Stimulated activated CD8-positive, alpha-beta memory T cell treated with anti-CD3 and anti-CD28 coated beads, Interleukin-7, amount 100 ng/mL, for 1 hour (primary cell): ENCODE results near the gene LIN52.

Experiments used
- DNase-seq, 2 donors: peaks; one replicate each; pipeline ENCODE4 v3.0.0-alpha.2; 2020; ENCODE audit warnings: low read depth in 2 of 2

Gene LIN52

GRCh38 chr14:74237441-74237840 lies 152.7 kb downstream of the LIN52 start:
- DNase-seq = no peak

- no peak for DNase-seq
These were observed 154.5 kb downstream of the LIN52 start, which contains the start of gene VSX2 for GRCh38 chr14:74238974-74239847. VSX2 (plus strand) TSS chr14:74239449; CDS start chr14:74239562, 113 bp downstream.

DNA sequence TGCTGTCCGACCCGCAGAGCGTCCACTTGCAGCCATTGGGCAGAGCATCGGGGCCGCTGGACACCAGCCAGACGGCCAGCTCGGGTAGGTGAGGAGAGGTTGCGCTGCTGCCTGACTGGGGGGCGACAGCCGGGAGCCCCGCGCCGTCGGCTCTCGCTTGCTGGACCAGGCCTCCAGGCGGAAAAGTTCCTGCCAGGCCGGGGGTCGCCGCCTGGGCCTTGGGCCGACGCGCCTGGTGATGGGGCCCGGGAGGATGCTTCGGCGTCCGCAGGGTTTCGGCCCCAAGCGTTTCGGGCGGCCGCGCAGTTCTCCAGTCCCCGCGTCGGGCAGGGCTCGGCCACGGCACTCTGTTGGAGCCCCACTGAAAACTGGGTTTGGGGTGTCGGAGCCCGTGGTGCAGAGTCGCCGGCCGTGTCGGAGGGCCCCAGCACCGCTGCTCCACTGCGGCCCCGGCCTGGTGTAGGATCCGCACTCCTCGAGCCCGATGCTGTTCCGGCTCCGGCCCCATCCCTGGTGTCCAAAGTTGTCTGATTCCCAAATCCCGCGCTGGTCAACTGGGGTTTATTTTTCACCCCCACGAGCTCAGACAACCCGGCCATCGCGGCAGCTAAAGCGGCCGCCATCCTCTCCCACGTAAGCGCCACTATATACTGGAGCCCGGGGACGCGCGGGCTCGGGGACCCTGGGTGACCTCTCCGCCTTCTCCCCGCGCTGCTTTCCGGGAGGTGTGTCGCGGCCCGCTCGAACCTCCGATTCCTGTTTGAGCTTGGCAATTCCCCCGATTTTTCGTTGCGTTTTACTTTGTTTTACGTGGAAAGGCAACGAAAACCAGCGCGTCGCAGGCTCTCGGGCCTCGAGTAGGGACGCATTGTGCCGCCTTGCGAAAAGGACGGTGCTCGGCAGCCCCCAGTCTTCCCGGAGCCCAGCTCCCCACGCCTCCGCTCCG lies 155.4 kb downstream of the LIN52 start:
- no peak for DNase-seq

GRCh38 chr14:74240794-74241651 lies 156.3 kb downstream of the LIN52 start:
- no peak for DNase-seq

DNA sequence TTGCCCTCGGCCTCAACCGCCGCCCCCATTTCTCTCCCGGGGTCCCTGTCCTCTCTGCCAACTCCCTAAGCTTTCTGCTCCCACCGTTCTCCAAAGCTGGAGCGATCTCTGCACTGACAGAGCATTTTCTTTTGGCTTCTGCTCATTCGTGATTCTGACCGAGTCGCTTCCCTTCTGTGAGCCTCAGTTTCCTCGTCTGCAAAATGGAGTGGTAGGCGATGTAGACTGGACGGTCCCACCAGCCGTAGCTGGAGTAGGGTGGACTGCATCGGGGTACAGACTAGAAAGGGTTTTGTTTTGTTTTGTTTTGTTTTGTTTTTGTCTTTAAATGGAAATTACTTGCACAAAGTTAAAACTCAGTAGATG lies 156.9 kb downstream of the LIN52 start:
- DNase-seq = no peak

DNA sequence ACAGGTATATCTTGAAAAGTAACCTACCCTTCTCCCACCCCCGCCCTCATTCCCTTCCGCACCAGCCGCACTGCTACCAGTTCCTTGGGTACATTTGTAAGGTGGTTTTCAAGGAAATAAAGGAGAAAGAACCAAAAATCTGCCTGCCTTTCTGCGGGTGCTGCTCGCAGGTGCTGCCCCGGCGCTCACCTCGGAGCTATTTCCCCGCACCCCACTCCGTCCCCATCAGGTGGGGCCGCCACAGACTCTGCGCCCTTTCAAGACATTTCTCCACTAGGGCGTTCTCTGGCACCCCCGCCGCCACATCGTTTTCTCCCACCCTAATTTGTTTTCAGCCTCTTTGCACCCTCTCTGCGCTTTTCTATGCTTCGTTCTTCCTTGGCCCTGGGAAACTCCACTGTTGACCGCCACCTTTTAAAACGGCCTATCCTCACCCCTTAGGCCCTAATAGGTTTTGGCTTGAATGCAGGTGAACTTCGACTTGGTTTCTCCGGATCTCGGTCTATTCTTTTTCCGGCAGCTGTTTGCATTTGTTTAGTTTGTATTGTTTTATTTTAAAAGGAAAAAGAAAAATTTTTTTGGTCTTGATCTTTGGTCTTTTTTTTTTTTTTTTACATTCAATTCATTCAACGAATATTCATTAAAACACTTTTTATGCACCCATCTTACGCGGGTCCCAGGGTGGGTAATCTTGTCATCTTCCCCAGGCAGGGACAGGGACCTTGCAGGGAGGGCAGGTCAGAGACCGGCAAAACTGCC lies 157.4 kb downstream of the LIN52 start:
- DNase-seq = no peak

DNA sequence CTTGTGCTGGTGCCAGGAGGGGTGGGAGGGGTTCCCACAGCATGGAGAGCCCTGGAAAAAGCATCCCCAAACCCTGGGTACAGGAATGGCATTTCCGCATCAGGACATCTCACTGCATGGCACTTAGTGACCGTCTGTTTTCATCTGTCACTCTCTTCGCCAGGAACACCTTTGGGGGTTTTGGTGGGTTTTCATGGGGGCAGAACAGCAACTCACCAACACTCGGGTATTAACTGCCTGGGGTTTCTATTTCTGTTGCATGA lies 158.0 kb downstream of the LIN52 start:
- DNase-seq = no peak

DNA sequence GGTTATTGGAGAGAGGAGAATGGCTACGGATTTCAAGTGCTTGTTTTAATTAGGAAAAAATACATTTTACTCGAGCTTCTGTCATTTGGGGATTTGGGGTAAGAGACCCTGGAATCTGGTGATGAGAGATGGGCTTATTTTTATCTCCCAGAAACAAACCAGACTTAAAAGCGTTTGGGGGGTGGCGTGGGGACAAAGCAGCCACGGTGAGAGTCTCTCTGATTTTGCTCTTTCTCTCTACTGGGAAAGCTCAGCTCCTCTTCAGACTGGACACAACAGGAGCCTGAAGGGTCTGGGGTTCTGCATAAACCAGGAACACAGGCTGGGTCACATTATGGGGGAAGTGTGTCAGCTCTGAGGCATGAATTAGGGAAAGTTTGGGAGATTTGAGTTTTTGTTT lies 158.3 kb downstream of the LIN52 start:
- DNase-seq = no peak

DNA sequence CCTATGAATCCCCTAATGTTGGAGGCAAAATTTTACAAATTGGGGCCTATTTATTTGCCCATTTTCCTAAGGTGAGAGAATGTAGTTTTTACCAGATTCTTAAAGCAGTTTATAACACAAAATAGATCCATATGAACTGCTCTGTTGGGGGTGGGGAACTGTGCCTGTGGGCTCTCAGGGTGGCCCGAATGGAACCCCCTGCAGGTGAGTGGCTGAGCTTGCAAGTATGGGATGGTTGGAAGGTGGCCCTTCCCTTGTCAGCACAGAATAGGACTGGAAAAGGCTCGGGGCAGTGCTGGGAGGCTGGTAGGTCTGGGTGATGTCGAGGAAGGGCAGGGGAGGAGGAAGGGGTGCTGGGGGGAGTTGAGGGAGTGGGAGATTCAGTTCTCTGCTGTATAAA lies 159.4 kb downstream of the LIN52 start:
- no peak for DNase-seq

GRCh38 chr14:74245292-74245691 lies 160.5 kb downstream of the LIN52 start:
- no peak for DNase-seq

GRCh38 chr14:74246542-74246941 lies 161.8 kb downstream of the LIN52 start:
- no peak for DNase-seq

- no peak for DNase-seq
These were observed 163.3 kb downstream of the LIN52 start for GRCh38 chr14:74248017-74248416.

GRCh38 chr14:74249433-74250375 lies 164.9 kb downstream of the LIN52 start:
- no peak for DNase-seq
